ENCODE data around the gene CHI3L1. TPM values are rescaled to one million over a fixed set of nuclear protein-coding genes. Genes with fewer than 3 reads are reported as not detected.
"Not testable (repeated sequence)": the region's sequence is repeated elsewhere in the genome, so short reads cannot be mapped to it uniquely, and the experiment has no call there.

Gene CHI3L1
- polyA plus RNA-seq (ENCODE audit: insufficient read length): 1.1 TPM

- DNase-seq (ENCODE audit: low read depth): no peak
Measured at GRCh38 chr1:203186446-203187303, at the start of gene CHI3L1. CHI3L1 (minus strand) TSS chr1:203186704; CDS start chr1:203186623, 81 bp downstream.

GRCh38 chr1:203234901-203235300, 48.4 kb upstream of the CHI3L1 start:
- DNase-seq (ENCODE audit: low read depth): not testable (repeated sequence)

GRCh38 chr1:203229471-203230135, 43.1 kb upstream of the CHI3L1 start, which contains the start of gene CHIT1:
CHIT1 (minus strand) TSS chr1:203229673; CDS start chr1:203229636, 37 bp downstream.
- DNase-seq (ENCODE audit: low read depth): no peak

GRCh38 chr1:203228670-203229069, 42.2 kb upstream of the CHI3L1 start:
- DNase-seq (ENCODE audit: low read depth): no peak

GRCh38 chr1:203227371-203228083, 41.0 kb upstream of the CHI3L1 start:
- DNase-seq (ENCODE audit: low read depth): no peak

- DNase-seq (ENCODE audit: low read depth): no peak
Measured at GRCh38 chr1:203225071-203225470, 38.6 kb upstream of the CHI3L1 start.

GRCh38 chr1:203223012-203223775, 36.7 kb upstream of the CHI3L1 start:
- no peak for DNase-seq (ENCODE audit: low read depth)

GRCh38 chr1:203219934-203220333, 33.4 kb upstream of the CHI3L1 start:
- no peak for DNase-seq (ENCODE audit: low read depth)

GRCh38 chr1:203219171-203219570, 32.7 kb upstream of the CHI3L1 start:
- no peak for DNase-seq (ENCODE audit: low read depth)

GRCh38 chr1:203217668-203218067, 31.2 kb upstream of the CHI3L1 start:
- DNase-seq (ENCODE audit: low read depth): no peak

GRCh38 chr1:203217139-203217655, 30.7 kb upstream of the CHI3L1 start:
- no peak for DNase-seq (ENCODE audit: low read depth)

- DNase-seq (ENCODE audit: low read depth): peak; percentile 51
Measured at GRCh38 chr1:203216274-203217138, 30.0 kb upstream of the CHI3L1 start.

GRCh38 chr1:203215573-203215972, 29.1 kb upstream of the CHI3L1 start:
- DNase-seq (ENCODE audit: low read depth): no peak

GRCh38 chr1:203214871-203215270, 28.4 kb upstream of the CHI3L1 start:
- no peak for DNase-seq (ENCODE audit: low read depth)

GRCh38 chr1:203213126-203213525, 26.6 kb upstream of the CHI3L1 start:
- no peak for DNase-seq (ENCODE audit: low read depth)

- DNase-seq (ENCODE audit: low read depth): no peak
Measured at GRCh38 chr1:203211812-203212211, 25.3 kb upstream of the CHI3L1 start.

GRCh38 chr1:203210988-203211387, 24.5 kb upstream of the CHI3L1 start:
- DNase-seq (ENCODE audit: low read depth): no peak

GRCh38 chr1:203210350-203210749, 23.8 kb upstream of the CHI3L1 start:
- DNase-seq (ENCODE audit: low read depth): no peak

- no peak for DNase-seq (ENCODE audit: low read depth)
Measured at GRCh38 chr1:203208181-203208580, 21.7 kb upstream of the CHI3L1 start.

GRCh38 chr1:203207751-203208150, 21.2 kb upstream of the CHI3L1 start:
- DNase-seq (ENCODE audit: low read depth): no peak

Data from forelimb muscle (tissue), 1 donor.